AG09319 (cell line): ENCODE measurements around the gene SYT5.

Experiments used
- DNase-seq: peaks from one replicate; pipeline ENCODE4 v3.0.0-alpha.2; 2010; ENCODE audit warnings: low read depth; ENCODE audit errors: extremely low read depth
- TF ChIP-seq, protein P1 (sequence below): IDR thresholded peaks from 2 replicates; pipeline ENCODE4 v1.5.1; 2011; ENCODE audit warnings: low read depth, mild to moderate bottlenecking, inconsistent platforms, low read length, moderate library complexity

Gene SYT5

GRCh38 chr19:55179606-55180484, at the start of gene SYT5:
Gene SYT5 (minus strand): TSS chr19:55180289. CDS start chr19:55179041, 1,248 bp downstream.
- TF ChIP-seq, protein P1, sequence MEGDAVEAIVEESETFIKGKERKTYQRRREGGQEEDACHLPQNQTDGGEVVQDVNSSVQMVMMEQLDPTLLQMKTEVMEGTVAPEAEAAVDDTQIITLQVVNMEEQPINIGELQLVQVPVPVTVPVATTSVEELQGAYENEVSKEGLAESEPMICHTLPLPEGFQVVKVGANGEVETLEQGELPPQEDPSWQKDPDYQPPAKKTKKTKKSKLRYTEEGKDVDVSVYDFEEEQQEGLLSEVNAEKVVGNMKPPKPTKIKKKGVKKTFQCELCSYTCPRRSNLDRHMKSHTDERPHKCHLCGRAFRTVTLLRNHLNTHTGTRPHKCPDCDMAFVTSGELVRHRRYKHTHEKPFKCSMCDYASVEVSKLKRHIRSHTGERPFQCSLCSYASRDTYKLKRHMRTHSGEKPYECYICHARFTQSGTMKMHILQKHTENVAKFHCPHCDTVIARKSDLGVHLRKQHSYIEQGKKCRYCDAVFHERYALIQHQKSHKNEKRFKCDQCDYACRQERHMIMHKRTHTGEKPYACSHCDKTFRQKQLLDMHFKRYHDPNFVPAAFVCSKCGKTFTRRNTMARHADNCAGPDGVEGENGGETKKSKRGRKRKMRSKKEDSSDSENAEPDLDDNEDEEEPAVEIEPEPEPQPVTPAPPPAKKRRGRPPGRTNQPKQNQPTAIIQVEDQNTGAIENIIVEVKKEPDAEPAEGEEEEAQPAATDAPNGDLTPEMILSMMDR = no peak
- no peak for DNase-seq

GRCh38 chr19:55229789-55230182, 49.7 kb upstream of the SYT5 start:
- TF ChIP-seq, protein P1 = no peak
- no peak for DNase-seq

GRCh38 chr19:55229145-55229788, 49.2 kb upstream of the SYT5 start:
- TF ChIP-seq, protein P1 = no peak
- no peak for DNase-seq

- DNase-seq = no peak
- TF ChIP-seq, protein P1 = no peak
Observed at GRCh38 chr19:55228403-55229031, 48.4 kb upstream of the SYT5 start, which contains the start of gene TMEM86B. Gene TMEM86B (minus strand): TSS chr19:55228763. CDS start chr19:55228741, 22 bp downstream.

- DNase-seq = no peak
- TF ChIP-seq, protein P1 = no peak
Observed at GRCh38 chr19:55228015-55228391, 47.9 kb upstream of the SYT5 start.

GRCh38 chr19:55227241-55228014, 47.3 kb upstream of the SYT5 start:
- TF ChIP-seq, protein P1 = no peak
- no peak for DNase-seq
